HUES6 (cell line): Measurements from ENCODE around the gene ZNF805.

Source experiments
- H3K27ac ChIP-seq: 2 replicates; pipeline ENCODE4 v1.7.0; 2013; ENCODE audit warnings: low read depth, mild to moderate bottlenecking, low read length, inconsistent platforms
- H3K27me3 ChIP-seq: 2 replicates; pipeline ENCODE4 v1.6.1; 2013; ENCODE audit warnings: low read length; ENCODE audit not compliant: control insufficient read depth, insufficient read depth
- H3K36me3 ChIP-seq: 2 replicates; pipeline ENCODE4 v1.6.1; 2013; ENCODE audit warnings: low read length; ENCODE audit not compliant: control insufficient read depth, insufficient read depth
- H3K4me1 ChIP-seq: 2 replicates; pipeline ENCODE4 v1.6.1; 2013; ENCODE audit warnings: low read length; ENCODE audit not compliant: control insufficient read depth, insufficient read depth
- H3K4me3 ChIP-seq: 2 replicates; pipeline ENCODE4 v1.5.1; 2013; ENCODE audit warnings: low read depth, low read length
- H3K9ac ChIP-seq: one replicate; pipeline ENCODE4 v1.6.1; 2013; ENCODE audit warnings: mild to moderate bottlenecking, low read length
- H3K9me3 ChIP-seq: 2 replicates; pipeline ENCODE4 v1.6.1; 2013; ENCODE audit warnings: low read depth, low read length; ENCODE audit not compliant: control insufficient read depth, insufficient read depth

ZNF805 gene

DNA sequence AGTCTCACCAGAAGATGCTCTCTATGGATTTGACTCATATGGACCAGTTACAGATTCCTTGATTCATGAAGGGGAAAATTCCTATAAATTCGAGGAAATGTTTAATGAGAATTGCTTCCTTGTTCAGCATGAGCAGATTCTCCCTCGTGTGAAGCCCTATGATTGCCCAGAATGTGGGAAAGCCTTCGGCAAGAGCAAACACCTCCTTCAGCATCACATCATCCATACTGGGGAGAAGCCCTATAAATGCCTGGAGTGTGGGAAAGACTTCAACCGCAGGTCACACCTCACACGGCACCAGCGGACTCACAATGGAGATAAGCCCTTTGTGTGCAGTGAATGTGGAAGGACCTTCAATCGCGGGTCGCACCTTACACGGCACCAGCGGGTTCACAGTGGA is 50.5 kb downstream of the ZNF805 start:
- no peak overlapping the region for H3K9ac ChIP-seq
- no peaks in the 10 kb centered on the region for H3K4me1 ChIP-seq
- no peak overlapping the region for H3K4me3 ChIP-seq
- H3K9me3 ChIP-seq: peaks cover 12% of the 10 kb centered on the region; the same call in 1 of the 2 replicates
- H3K36me3 ChIP-seq: peaks cover 95% of the 10 kb centered on the region
- no peak overlapping the region for H3K27ac ChIP-seq
- no peaks in the 10 kb centered on the region for H3K27me3 ChIP-seq

DNA sequence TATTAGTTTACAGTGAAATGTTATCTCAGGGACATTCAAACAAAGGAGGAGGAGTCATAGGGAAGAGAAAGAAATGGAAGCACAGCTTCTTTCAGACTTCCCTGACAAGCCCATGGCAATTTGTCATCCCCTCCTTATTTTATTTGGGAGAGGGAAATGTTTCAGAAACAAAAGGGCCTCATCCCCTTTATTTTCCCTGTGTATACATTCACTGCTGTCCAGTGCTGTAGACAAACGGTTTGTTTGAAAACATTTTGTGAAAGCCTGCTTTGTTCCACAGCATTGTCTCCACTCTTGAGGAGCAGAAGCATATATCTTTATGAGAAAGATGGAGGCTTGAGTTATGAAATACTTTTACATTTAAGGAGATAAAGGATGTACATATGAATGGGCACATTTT is 52.1 kb downstream of the ZNF805 start:
- peaks cover 87% of the 10 kb centered on the region for H3K36me3 ChIP-seq
- peaks cover 12% of the 10 kb centered on the region; the same call in 1 of the 2 replicates for H3K9me3 ChIP-seq

DNA sequence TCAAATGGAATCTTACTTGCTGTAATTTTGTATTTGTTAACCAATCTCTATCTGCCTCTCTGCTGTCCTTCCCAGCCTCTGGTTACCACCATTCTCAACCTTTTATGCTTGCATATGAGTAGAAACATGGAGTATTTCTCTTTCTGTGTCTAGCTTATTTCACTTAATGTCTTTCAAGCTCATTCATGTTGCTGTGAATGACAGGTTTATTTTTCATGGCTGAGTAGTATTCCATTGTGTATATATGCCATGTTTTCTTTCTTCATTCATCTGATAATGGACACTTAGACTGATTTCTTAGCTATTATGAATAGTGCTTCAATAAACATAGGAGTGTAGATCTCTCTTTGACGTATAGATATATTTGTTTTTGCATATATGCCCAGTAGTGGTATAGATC is 53.3 kb downstream of the ZNF805 start:
- no peaks in the 10 kb centered on the region for H3K4me1 ChIP-seq
- no peaks in the 10 kb centered on the region for H3K27me3 ChIP-seq
- H3K9me3 ChIP-seq: peaks cover 12% of the 10 kb centered on the region; the same call in 1 of the 2 replicates
- H3K27ac ChIP-seq: no peak overlapping the region
- no peak overlapping the region for H3K9ac ChIP-seq
- peaks cover 81% of the 10 kb centered on the region for H3K36me3 ChIP-seq
- no peak overlapping the region for H3K4me3 ChIP-seq

More for the DNA sequence above, 52.1 kb downstream of the ZNF805 start:
- Histone ChIP-seq H3K4me1 (no peaks in the 10 kb centered on the region), H3K27ac (no peak overlapping the region), H3K27me3 (no peaks in the 10 kb centered on the region), H3K4me3 (no peak overlapping the region), H3K9ac (no peak overlapping the region)

DNA sequence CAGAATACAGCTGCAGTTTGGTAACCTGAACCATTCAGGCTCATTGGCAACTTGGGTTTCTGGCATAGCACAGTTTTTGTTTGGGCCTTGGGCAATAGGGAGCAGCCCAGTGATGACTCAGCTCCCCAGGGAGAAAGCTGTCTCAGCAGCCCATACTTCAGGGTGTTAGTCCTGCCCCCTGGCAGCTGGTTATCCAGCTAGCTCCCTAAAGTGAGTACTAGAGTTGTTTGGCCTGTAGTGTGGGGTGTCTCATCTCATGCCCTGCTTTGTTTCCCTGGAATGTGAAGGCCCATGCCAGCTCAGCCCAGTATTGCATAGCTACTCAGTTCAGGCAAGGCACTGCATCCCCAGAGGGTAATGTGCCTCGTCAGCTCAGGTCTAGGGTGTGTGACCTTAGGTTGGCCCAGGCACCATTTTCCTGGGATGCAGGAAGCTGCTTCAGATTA is 61.6 kb downstream of the ZNF805 start:
- Histone ChIP-seq H3K4me1 (no peaks in the 10 kb centered on the region), H3K9ac (no peak overlapping the region), H3K27me3 (no peaks in the 10 kb centered on the region), H3K9me3 (no peaks in the 10 kb centered on the region), H3K36me3 (peaks cover 34% of the 10 kb centered on the region), H3K27ac (no peak overlapping the region), H3K4me3 (no peak overlapping the region)

DNA sequence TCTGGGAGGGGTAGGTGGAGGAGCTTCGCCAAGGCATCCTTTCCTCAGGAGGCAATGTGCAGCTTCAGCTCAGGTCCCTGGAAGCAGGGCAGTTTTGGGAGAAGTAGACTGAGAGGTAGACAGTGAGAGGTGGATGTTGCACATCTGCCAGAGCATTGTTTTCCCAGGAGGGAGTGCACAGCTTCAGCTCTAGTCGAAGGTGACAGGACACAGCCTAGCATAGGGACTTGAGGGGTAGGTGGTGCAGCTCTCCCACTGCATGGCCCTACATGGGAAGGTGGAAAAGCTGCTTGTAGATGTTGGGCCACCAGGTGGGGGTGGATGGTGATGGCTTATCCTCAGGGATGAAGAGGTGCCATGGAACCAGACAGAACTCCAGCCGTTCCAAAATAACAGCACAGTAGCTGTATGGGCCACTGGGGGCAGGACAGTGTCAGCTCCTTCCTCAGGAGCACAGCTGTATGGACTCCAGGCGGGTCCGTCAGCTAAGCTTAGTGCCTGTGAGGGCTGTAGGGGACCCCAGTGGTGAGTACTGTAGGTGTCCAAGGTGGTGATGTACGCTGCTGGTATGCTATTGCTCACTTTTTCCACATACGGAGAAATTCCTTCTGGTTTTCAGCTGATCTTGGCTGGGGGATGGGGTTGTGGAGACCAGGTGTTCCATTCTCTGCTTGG is 62.4 kb downstream of the ZNF805 start:
- Histone ChIP-seq H3K4me1 (no peaks in the 10 kb centered on the region), H3K9ac (no peak overlapping the region), H3K4me3 (no peak overlapping the region), H3K36me3 (peaks cover 32% of the 10 kb centered on the region), H3K27ac (no peak overlapping the region), H3K9me3 (no peaks in the 10 kb centered on the region), H3K27me3 (no peaks in the 10 kb centered on the region)
